Kidney (tissue), 14 donors: ENCODE measurements around the gene SUPT6H. TPM values are rescaled to one million over a fixed set of nuclear protein-coding genes. Genes with fewer than 3 reads are reported as not detected.

Source experiments
- DNase-seq, 5 donors: peaks; one replicate each; pipeline ENCODE4 v3.0.0-alpha.2; 2013 to 2020
- FAIRE-seq: peaks from 2 replicates; lab custom pipeline; 2012; peaks lifted over from hg19 to GRCh38; lab: Jason Lieb, UNC
- H3K27ac ChIP-seq, 2 donors: one replicate each; pipeline ENCODE4 v1.7.0; 2013; ENCODE audit warnings: low read depth in 2 of 2, low read length in 2 of 2, inconsistent platforms in 1 of 2
- H3K27me3 ChIP-seq: one replicate; pipeline ENCODE4 v1.7.1; 2013; ENCODE audit warnings: low read length, inconsistent platforms; ENCODE audit not compliant: control insufficient read depth, insufficient read depth
- H3K36me3 ChIP-seq, 3 donors: one replicate each; pipeline versions ENCODE4 v1.7.0 to v1.7.1; 2013; ENCODE audit warnings: low read length in 3 of 3, control low read depth in 1 of 3, inconsistent platforms in 1 of 3; ENCODE audit not compliant: insufficient read depth in 3 of 3, control insufficient read depth in 2 of 3
- H3K4me1 ChIP-seq, 3 donors: one replicate each; pipeline versions ENCODE4 v1.7.0 to v1.7.1; 2013; ENCODE audit warnings: low read length in 3 of 3, inconsistent platforms in 1 of 3, low read depth in 1 of 3; ENCODE audit not compliant: control insufficient read depth in 2 of 3, insufficient read depth in 2 of 3
- H3K4me3 ChIP-seq, 3 donors: one replicate each; pipeline versions ENCODE4 v1.7.0 to v1.8.1; 2013; ENCODE audit warnings: low read length in 3 of 3, control low read depth in 1 of 3, inconsistent platforms in 1 of 3
- H3K9ac ChIP-seq, 3 donors: one replicate each; pipeline versions ENCODE4 v1.7.0 to v1.7.1; 2013; ENCODE audit warnings: low read length in 3 of 3, control low read depth in 1 of 3, inconsistent platforms in 1 of 3
- H3K9me3 ChIP-seq, 3 donors: one replicate each; pipeline versions ENCODE4 v1.7.0 to v1.7.1; 2013; ENCODE audit warnings: low read length in 3 of 3, control low read depth in 1 of 3, inconsistent platforms in 1 of 3; ENCODE audit not compliant: control insufficient read depth in 2 of 3, insufficient read depth in 1 of 3
- intact Hi-C: fragments of 100-400 bp; cut with DNase I; formaldehyde crosslinking; loops from one replicate; pipeline ENCODE4 v1.11.1; 2022
- polyA plus RNA-seq: library from polyadenylated mRNA; stranded (reverse); fragments of 350-450 nt; fragmentation: Illumina TruSeq; extraction: RNeasy Lipid Tissue Mini Kit (QIAGEN cat#74804); gene quantifications from one replicate; pipeline ENCODE4 v1.2.3, GENCODE V29; 2014; ENCODE audit warnings: low read depth, low replicate concordance; ENCODE audit not compliant: insufficient read depth
- total RNA-seq: library from RNA; stranded (reverse); fragmentation: NEBNext Ultra II Directional; extraction: Animal tissue kit (Norgen Biotek cat#: 25700); gene quantifications from one replicate; pipeline ENCODE4 v1.2.1, GENCODE V29; 2021
- TF ChIP-seq, protein P1 (sequence below): IDR thresholded peaks from 3 replicates; pipeline ENCODE4 v1.5.1; 2012; ENCODE audit warnings: mild to moderate bottlenecking, moderate library complexity, borderline replicate concordance; ENCODE audit not compliant: insufficient read depth; ENCODE audit errors: extremely low read depth
- donor health status: control.
- donor health status: control.
- donor health status: control.
- donor health status: control.
- donor health status: control.
- donor health status: DM: yes; HTN: yes; CAD: no.
- donor health status: Normal renal cell carcinoma (clear cell type).

The SUPT6H gene
- total and polyA plus RNA-seq, 2 donors from 2014 or later: 21.4 to 61.5 TPM

DNA sequence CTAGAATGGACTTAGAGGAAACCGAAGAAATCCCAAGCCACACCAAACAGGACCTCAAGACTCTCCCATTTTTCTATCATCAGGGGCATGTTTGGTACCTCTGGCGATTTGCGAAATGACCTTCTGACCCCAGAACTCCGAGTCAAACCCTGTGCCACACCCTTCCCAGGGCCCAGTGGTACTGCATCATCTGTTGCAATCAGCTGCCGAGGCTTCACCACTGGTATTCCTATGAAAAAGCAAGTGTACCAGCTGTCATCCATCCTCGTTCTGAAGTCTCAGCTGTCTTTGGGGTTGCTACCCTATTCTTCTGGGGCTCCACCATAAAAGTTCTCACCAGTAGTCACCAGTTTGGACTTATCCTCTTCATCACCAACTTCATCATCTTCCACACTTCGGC, 45.7 kb upstream of the SUPT6H start:
- no peak for DNase-seq
- no peak overlapping the region for H3K4me3 ChIP-seq
- TF ChIP-seq, protein P1, sequence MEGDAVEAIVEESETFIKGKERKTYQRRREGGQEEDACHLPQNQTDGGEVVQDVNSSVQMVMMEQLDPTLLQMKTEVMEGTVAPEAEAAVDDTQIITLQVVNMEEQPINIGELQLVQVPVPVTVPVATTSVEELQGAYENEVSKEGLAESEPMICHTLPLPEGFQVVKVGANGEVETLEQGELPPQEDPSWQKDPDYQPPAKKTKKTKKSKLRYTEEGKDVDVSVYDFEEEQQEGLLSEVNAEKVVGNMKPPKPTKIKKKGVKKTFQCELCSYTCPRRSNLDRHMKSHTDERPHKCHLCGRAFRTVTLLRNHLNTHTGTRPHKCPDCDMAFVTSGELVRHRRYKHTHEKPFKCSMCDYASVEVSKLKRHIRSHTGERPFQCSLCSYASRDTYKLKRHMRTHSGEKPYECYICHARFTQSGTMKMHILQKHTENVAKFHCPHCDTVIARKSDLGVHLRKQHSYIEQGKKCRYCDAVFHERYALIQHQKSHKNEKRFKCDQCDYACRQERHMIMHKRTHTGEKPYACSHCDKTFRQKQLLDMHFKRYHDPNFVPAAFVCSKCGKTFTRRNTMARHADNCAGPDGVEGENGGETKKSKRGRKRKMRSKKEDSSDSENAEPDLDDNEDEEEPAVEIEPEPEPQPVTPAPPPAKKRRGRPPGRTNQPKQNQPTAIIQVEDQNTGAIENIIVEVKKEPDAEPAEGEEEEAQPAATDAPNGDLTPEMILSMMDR: no peak
- H3K9ac ChIP-seq: no peak overlapping the region
- no peaks in the 10 kb centered on the region for H3K9me3 ChIP-seq
- FAIRE-seq: no peak
- H3K36me3 ChIP-seq: peaks cover 17 to 58% (median 45%) of the 10 kb centered on the region in 3 donors
- no peaks in the 10 kb centered on the region for H3K4me1 ChIP-seq
- H3K27ac ChIP-seq: no peak overlapping the region
- intact Hi-C loops: loop anchor here (10.0 kb wide), 1 partner anchor 121 kb away; no protein-coding TSS in a partner anchor
- no peaks in the 10 kb centered on the region for H3K27me3 ChIP-seq

DNA sequence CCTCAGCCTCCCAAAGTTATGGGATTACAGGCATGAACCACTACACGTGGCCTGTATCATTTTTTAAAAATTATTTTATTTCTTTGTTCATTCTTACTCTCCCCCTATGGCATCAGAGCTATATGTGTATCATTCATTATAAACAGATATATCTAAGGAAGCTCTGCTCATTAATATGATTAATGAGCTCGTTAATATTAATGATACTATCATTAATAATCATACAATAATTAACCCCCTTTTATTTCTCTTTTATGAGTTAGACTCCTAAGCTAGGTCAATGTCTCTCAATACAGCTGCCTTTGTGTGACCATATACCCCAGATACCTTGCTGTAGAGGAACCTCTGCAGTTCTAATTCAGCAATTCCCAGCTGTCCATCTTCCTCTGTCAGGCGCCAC, 43.5 kb upstream of the SUPT6H start:
- H3K9me3 ChIP-seq: no peaks in the 10 kb centered on the region
- no peaks in the 10 kb centered on the region for H3K4me1 ChIP-seq
- intact Hi-C loops: loop anchor here (10.0 kb wide), 1 partner anchor 124 kb away; no protein-coding TSS in a partner anchor
- TF ChIP-seq, protein P1: no peak
- no peak overlapping the region for H3K27ac ChIP-seq
- H3K4me3 ChIP-seq: no peak overlapping the region
- H3K9ac ChIP-seq: no peak overlapping the region
- no peaks in the 10 kb centered on the region for H3K27me3 ChIP-seq
- FAIRE-seq (no peak), DNase-seq (no peak)
- H3K36me3 ChIP-seq: peaks cover 22 to 73% (median 53%) of the 10 kb centered on the region in 3 donors

DNA sequence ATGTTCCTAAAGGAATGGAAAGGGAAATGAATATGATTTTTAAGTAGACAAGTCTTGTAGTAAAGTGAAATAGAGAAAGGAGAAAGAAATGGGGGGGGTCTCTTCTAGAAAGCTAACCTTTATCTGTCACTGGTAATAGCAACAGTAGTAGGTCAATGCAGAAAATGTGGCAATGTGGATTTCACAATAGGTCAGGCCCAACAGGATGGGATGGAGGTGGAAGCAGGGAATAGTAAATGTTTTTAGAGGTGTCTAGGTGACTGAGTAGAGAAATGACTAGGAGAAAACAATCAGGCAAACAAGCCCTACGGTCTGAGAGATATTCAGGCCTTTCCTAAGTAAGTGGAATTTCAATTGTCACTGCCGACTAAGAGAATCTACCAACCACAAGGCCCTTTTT, 42.0 kb upstream of the SUPT6H start:
- H3K4me3 ChIP-seq: no peak overlapping the region
- intact Hi-C loops: no loop called here
- H3K36me3 ChIP-seq: peaks cover 27 to 80% (median 55%) of the 10 kb centered on the region in 3 donors
- no peaks in the 10 kb centered on the region for H3K27me3 ChIP-seq
- H3K9ac ChIP-seq: no peak overlapping the region
- no peak overlapping the region for H3K27ac ChIP-seq
- no peaks in the 10 kb centered on the region for H3K4me1 ChIP-seq
- no peak for FAIRE-seq
- no peak for DNase-seq
- H3K9me3 ChIP-seq: no peaks in the 10 kb centered on the region
- TF ChIP-seq, protein P1: no peak

DNA sequence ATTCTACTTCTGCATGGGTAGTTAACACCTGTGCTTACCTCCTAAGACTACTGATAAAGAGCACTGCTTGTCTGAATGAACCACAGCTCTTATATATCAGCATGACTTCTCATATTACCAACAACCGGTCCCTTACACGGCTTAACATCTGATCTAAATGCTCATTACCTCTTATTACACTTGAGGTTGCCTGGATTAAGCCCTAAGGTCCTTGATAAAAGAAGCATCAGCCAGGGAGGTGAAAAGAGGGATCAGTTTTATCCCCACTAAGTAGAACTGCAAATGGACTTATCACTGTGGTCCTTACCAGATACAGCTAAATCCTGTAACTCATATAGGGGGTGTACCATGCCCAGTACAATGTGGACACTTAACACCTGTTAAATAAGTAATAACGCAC, 39.8 kb upstream of the SUPT6H start:
- Histone ChIP-seq H3K4me1 (no peaks in the 10 kb centered on the region), H3K4me3 (no peak overlapping the region), H3K9ac (no peak overlapping the region), H3K27me3 (no peaks in the 10 kb centered on the region), H3K9me3 (no peaks in the 10 kb centered on the region), H3K27ac (no peak overlapping the region), H3K36me3 (peaks cover 22 to 66% (median 48%) of the 10 kb centered on the region in 3 donors)
- DNase-seq (no peak), FAIRE-seq (no peak)
- intact Hi-C loops: no loop called here
- TF ChIP-seq, protein P1: no peak
